Body of pancreas (tissue), 4 donors: ENCODE results near the gene PTPA.

Source experiments
- POLR2A ChIP-seq, 3 donors: fragments of 450-650 bp; IDR thresholded peaks; one replicate each; pipeline ENCODE4 v1.6.1; 2016; ENCODE audit warnings: antibody characterized with exemption in 3 of 3, mild to moderate bottlenecking in 2 of 3
- TF ChIP-seq, protein P1 (sequence below), 7 experiments: fragments of 450-650 bp in 4 of 7; fragments of 200-600 bp in 3 of 7; sonication (generic) in 3 of 7; IDR thresholded peaks; one replicate each; pipeline ENCODE4 v1.5.1; 2016 to 2019; ENCODE audit warnings: antibody characterized with exemption in 7 of 7

DNA sequence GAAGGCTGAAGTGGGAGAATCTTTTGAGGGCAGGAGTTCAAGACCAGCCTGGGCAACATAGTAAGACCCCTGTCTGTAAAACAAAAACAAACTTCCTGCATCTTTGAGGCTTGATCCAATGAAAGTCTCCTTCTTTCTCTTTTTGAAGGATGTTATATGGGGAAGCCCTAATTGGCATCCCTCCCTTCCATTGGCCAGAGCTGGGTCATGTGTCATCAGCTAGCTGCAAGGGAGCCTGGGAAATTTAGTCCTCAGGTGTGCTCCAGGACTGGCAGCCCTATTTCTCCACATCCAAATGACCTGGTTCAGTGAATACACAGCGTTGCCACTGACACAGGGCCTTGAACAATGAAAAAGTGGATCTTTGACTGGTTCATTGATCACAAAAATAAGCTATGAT is 75.8 kb downstream of the PTPA start:
- TF ChIP-seq POLR2A (IDR thresholded peaks at IDR 0.05): no peak
- TF ChIP-seq, protein P1, sequence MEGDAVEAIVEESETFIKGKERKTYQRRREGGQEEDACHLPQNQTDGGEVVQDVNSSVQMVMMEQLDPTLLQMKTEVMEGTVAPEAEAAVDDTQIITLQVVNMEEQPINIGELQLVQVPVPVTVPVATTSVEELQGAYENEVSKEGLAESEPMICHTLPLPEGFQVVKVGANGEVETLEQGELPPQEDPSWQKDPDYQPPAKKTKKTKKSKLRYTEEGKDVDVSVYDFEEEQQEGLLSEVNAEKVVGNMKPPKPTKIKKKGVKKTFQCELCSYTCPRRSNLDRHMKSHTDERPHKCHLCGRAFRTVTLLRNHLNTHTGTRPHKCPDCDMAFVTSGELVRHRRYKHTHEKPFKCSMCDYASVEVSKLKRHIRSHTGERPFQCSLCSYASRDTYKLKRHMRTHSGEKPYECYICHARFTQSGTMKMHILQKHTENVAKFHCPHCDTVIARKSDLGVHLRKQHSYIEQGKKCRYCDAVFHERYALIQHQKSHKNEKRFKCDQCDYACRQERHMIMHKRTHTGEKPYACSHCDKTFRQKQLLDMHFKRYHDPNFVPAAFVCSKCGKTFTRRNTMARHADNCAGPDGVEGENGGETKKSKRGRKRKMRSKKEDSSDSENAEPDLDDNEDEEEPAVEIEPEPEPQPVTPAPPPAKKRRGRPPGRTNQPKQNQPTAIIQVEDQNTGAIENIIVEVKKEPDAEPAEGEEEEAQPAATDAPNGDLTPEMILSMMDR (IDR thresholded peaks at IDR 0.05): no peak
